CD14-positive monocyte (primary cell): ENCODE measurements around the gene MTA1. TPM values are rescaled to one million over a fixed set of nuclear protein-coding genes. Genes with fewer than 3 reads are reported as not detected.

Experiments used
- DNase-seq, 3 donors: peaks; one replicate each; pipeline ENCODE4 v3.0.0-alpha.2; 2011 to 2022
- H2AFZ ChIP-seq: 2 replicates; pipeline ENCODE4 v1.6.0; 2012; ENCODE audit warnings: mild to moderate bottlenecking, low read depth, low read length, inconsistent platforms; ENCODE audit not compliant: insufficient read depth, poor library complexity, severe bottlenecking
- H3K27ac ChIP-seq, 2 donors: 1 replicate in 1 of 2; 2 replicates in 1 of 2; pipeline ENCODE4 v1.5.1; 2012 to 2013; ENCODE audit warnings: low read length in 2 of 2, control low read depth in 1 of 2, inconsistent platforms in 1 of 2, low read depth in 1 of 2, mild to moderate bottlenecking in 1 of 2
- H3K27me3 ChIP-seq, 2 donors: one replicate each; pipeline versions ENCODE4 v1.6.0 to v1.6.1; 2011 to 2013; ENCODE audit warnings: low read length in 2 of 2; ENCODE audit not compliant: control insufficient read depth in 2 of 2, insufficient read depth in 2 of 2
- H3K36me3 ChIP-seq, 2 donors: replicated peaks in 1 of 2; 1 replicate in 1 of 2; 2 replicates in 1 of 2; pipeline versions ENCODE4 v1.5.1 to v1.6.1; 2012 to 2013; ENCODE audit warnings: low read length in 2 of 2, control low read depth in 1 of 2, inconsistent platforms in 1 of 2, mild to moderate bottlenecking in 1 of 2; ENCODE audit not compliant: insufficient read depth in 2 of 2, control insufficient read depth in 1 of 2
- H3K4me1 ChIP-seq, 2 donors: 1 replicate in 1 of 2; 2 replicates in 1 of 2; pipeline versions ENCODE4 v1.5.1 to v1.6.1; 2012 to 2013; ENCODE audit warnings: low read length in 2 of 2, control low read depth in 1 of 2, inconsistent platforms in 1 of 2, mild to moderate bottlenecking in 1 of 2, moderate library complexity in 1 of 2; ENCODE audit not compliant: insufficient read depth in 2 of 2, control insufficient read depth in 1 of 2
- H3K4me2 ChIP-seq: replicated peaks from 2 replicates; pipeline ENCODE3; 2012; ENCODE audit warnings: low read length, moderate library complexity, mild to moderate bottlenecking; ENCODE audit not compliant: poor library complexity, severe bottlenecking; ENCODE audit errors: extremely low read depth
- H3K4me3 ChIP-seq, 3 experiments: fragments of 200-600 bp in 1 of 3; sonication (generic) in 1 of 3; replicated peaks in 1 of 3; 1 replicate in 2 of 3; 2 replicates in 1 of 3; pipeline ENCODE4 v1.5.1; 2011 to 2013; ENCODE audit warnings: low read length in 3 of 3, mild to moderate bottlenecking in 3 of 3, control low read depth in 2 of 3, low read depth in 2 of 3, inconsistent platforms in 1 of 3, moderate library complexity in 1 of 3
- H3K79me2 ChIP-seq: 2 replicates; pipeline ENCODE4 v1.6.0; 2012; ENCODE audit warnings: mild to moderate bottlenecking, control low read depth, inconsistent platforms, low read length, moderate library complexity; ENCODE audit not compliant: insufficient read depth
- H3K9ac ChIP-seq: 2 replicates; pipeline ENCODE4 v1.6.0; 2017; ENCODE audit warnings: low read length, mild to moderate bottlenecking; ENCODE audit not compliant: insufficient read depth, poor library complexity, severe bottlenecking
- H3K9me3 ChIP-seq, 2 donors: replicated peaks in 1 of 2; 1 replicate in 1 of 2; 2 replicates in 1 of 2; pipeline versions ENCODE4 v1.5.1 to v1.6.1; 2012 to 2013; ENCODE audit warnings: low read length in 2 of 2, control low read depth in 1 of 2; ENCODE audit not compliant: control insufficient read depth in 1 of 2, insufficient read depth in 1 of 2
- H4K20me1 ChIP-seq: 2 replicates; pipeline ENCODE4 v1.6.0; 2012; ENCODE audit warnings: mild to moderate bottlenecking, low read length, control low read depth, moderate library complexity; ENCODE audit not compliant: insufficient read depth
- H3K27ac Mint-ChIP-seq, 7 donors: one replicate each; pipeline ENCODE4 v1.8.0; 2020; ENCODE audit warnings: mild to moderate bottlenecking in 7 of 7, mixed read lengths in 7 of 7, moderate library complexity in 6 of 7, inconsistent platforms in 2 of 7
- H3K27me3 Mint-ChIP-seq, 3 donors: one replicate each; pipeline ENCODE4 v1.8.0; 2021 to 2022; ENCODE audit warnings: low read depth in 3 of 3, mild to moderate bottlenecking in 3 of 3, mixed read lengths in 3 of 3, moderate library complexity in 3 of 3, inconsistent platforms in 1 of 3
- H3K36me3 Mint-ChIP-seq, 2 donors: one replicate each; pipeline ENCODE4 v1.8.0; 2020; ENCODE audit warnings: mixed read lengths in 2 of 2, inconsistent platforms in 1 of 2, mild to moderate bottlenecking in 1 of 2
- H3K4me1 Mint-ChIP-seq: one replicate; pipeline ENCODE4 v1.8.0; 2020; ENCODE audit warnings: mild to moderate bottlenecking, mixed read lengths
- H3K4me3 Mint-ChIP-seq, 2 donors: one replicate each; pipeline ENCODE4 v1.8.0; 2020; ENCODE audit warnings: mild to moderate bottlenecking in 2 of 2, mixed read lengths in 2 of 2, moderate library complexity in 1 of 2
- H3K9me3 Mint-ChIP-seq, 7 donors: one replicate each; pipeline ENCODE4 v1.8.0; 2020 to 2022; ENCODE audit warnings: mixed read lengths in 7 of 7, mild to moderate bottlenecking in 6 of 7, moderate library complexity in 6 of 7, inconsistent platforms in 2 of 7
- WGBS: methylation state at CpG from one replicate; pipeline ENCODE4 v1.1.5; 2013; ENCODE audit warnings: missing lambda C conversion rate; ENCODE audit not compliant: insufficient coverage; 5-methylcytosine and 5-hydroxymethylcytosine counted together
- intact Hi-C, 2 donors: fragments of 100-400 bp; cut with micrococcal nuclease; formaldehyde crosslinking; loops; one replicate each; pipeline versions ENCODE4 v1.15.0 to v1.15.1; 2023
- polyA plus RNA-seq, 3 donors: library from polyadenylated mRNA; depleted of rRNA in 1 of 3; unstranded in 2 of 3; stranded (reverse) in 1 of 3; fragments of 300-500 nt in 2 of 3; fragments of >200 nt in 1 of 3; fragmentation: Illumina TruSeq in 2 of 3; gene quantifications; 1 replicate in 2 of 3; 2 replicates in 1 of 3; pipeline ENCODE4 v1.2.3, GENCODE V29; 2012 to 2021
- TF ChIP-seq, protein P1 (sequence below): fragments of 200-600 bp; IDR thresholded peaks from one replicate; pipeline ENCODE4 v1.8.0; 2022; ENCODE audit warnings: antibody characterized with exemption, mild to moderate bottlenecking

Gene MTA1
- polyA plus RNA-seq, 3 donors: 0.91 to 102 (median 2.0) TPM

DNA sequence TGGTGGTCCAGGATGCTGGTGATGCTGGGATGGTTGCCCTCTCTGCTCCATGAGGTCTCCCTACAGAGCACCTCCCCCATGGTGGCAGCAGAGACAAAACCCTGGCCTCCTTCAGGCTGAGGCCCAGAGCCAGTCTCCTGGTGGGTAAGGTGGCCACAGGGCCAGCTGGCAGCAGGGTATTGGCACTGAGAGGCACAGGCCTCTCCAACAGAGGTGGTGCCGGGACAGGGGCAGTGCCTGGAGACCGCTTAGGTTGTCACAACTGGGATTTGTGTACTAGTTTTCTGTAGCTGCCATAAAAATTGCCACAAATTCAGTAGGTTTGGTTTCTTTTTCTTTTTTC, 6.1 kb upstream of the MTA1 start:
- WGBS: 93% methylated on average over 2 of the region's 2 CpGs
- H3K9me3 Mint-ChIP-seq: peaks cover 0 to 5% (median 0%) of the 10 kb centered on the region in 7 donors
- DNase-seq: no peak
- no peaks in the 10 kb centered on the region for H3K36me3 ChIP-seq
- H3K4me1 Mint-ChIP-seq: peaks cover 36% of the 10 kb centered on the region
- intact Hi-C loops: no loop called here
- H3K9ac ChIP-seq: no peak overlapping the region
- no peak overlapping the region for H3K4me2 ChIP-seq
- H3K27ac Mint-ChIP-seq: no peak overlapping the region
- peaks cover 4 to 44% of the 10 kb centered on the region in 2 donors for H3K27me3 ChIP-seq
- H3K27ac ChIP-seq: no peak overlapping the region
- H3K4me3 ChIP-seq: no peak overlapping the region
- H3K36me3 Mint-ChIP-seq: peaks cover 0 to 6% of the 10 kb centered on the region in 2 donors
- H3K27me3 Mint-ChIP-seq: peaks cover 41 to 57% (median 50%) of the 10 kb centered on the region in 3 donors
- TF ChIP-seq, protein P1, sequence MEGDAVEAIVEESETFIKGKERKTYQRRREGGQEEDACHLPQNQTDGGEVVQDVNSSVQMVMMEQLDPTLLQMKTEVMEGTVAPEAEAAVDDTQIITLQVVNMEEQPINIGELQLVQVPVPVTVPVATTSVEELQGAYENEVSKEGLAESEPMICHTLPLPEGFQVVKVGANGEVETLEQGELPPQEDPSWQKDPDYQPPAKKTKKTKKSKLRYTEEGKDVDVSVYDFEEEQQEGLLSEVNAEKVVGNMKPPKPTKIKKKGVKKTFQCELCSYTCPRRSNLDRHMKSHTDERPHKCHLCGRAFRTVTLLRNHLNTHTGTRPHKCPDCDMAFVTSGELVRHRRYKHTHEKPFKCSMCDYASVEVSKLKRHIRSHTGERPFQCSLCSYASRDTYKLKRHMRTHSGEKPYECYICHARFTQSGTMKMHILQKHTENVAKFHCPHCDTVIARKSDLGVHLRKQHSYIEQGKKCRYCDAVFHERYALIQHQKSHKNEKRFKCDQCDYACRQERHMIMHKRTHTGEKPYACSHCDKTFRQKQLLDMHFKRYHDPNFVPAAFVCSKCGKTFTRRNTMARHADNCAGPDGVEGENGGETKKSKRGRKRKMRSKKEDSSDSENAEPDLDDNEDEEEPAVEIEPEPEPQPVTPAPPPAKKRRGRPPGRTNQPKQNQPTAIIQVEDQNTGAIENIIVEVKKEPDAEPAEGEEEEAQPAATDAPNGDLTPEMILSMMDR: no peak
- H3K9me3 ChIP-seq: no peaks in the 10 kb centered on the region
- no peak overlapping the region for H2AFZ ChIP-seq
- H3K4me1 ChIP-seq: peaks cover 39 to 50% of the 10 kb centered on the region in 2 donors
- no peaks in the 10 kb centered on the region for H3K79me2 ChIP-seq
- H4K20me1 ChIP-seq: no peaks in the 10 kb centered on the region
- peak overlapping the region in 1 of 2 donors; percentile 78 for H3K4me3 Mint-ChIP-seq

DNA sequence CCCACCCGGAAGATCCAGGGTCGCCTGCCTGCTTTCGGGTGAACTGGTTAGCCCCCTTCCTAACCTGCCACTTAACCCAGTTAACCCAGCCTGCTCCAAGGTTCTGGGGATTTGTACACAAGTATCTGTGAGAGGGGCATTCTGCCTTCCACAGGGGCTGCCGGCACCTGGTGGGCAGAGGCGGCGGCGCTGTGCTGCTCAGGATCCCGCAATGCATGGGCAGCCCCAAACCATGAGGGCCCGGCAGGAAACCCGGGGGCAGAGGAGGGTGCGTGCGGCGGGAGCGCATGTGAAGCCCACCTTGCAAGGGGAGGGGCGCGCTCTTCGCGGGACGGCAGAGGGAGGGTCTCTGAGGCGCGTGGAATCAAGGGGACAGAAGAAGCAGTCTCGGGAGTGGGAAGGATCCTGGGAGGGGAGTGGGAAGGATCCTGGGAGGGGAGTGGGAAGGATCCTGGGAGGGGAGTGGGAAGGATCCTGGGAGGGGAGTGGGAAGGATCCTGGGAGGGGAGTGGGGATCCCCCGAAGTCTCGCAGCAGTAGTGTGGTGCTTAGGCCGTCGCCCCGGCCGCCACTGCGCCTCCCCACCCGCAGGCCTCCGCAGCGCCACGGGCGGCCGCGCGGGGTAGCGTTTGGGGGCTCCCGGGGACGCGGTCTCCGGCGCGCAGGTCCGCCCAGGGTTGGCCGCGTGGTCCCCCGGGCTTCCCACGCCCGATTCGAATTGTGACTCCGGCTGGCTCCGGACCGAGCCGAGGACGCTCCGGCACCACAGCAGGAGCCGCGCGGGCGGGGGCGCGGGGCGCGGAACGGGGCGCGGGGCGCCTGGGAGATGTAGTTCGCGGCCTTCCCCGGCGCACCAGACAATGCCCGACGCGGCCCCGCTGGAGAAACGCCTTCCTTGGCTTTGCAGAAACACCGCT, 4.9 kb upstream of the MTA1 start:
- intact Hi-C loops: loop anchor here in 1 of 2 donors (5.0 kb wide), 1 partner anchor 42 kb away; no protein-coding TSS in a partner anchor
- peaks cover 4 to 46% of the 10 kb centered on the region in 2 donors for H3K27me3 ChIP-seq
- peak overlapping the region; percentile 61 for H3K9ac ChIP-seq
- no peaks in the 10 kb centered on the region for H3K9me3 ChIP-seq
- H3K27ac ChIP-seq: no peak overlapping the region
- peak; percentile 34 to 57 (median 41) for DNase-seq
- peak overlapping the region in 3 of 7 donors; percentile 18 to 57 (median 33) for H3K27ac Mint-ChIP-seq
- no peaks in the 10 kb centered on the region for H4K20me1 ChIP-seq
- H2AFZ ChIP-seq: peak overlapping the region; percentile 83
- peaks cover 0 to 6% of the 10 kb centered on the region in 2 donors for H3K36me3 Mint-ChIP-seq
- WGBS: under 1% methylated on average over 74 of the region's 79 CpGs
- H3K4me1 ChIP-seq: peaks cover 33 to 46% of the 10 kb centered on the region in 2 donors
- no peaks in the 10 kb centered on the region for H3K79me2 ChIP-seq
- TF ChIP-seq, protein P1: peak; percentile 98
- peaks cover 32% of the 10 kb centered on the region for H3K4me1 Mint-ChIP-seq
- H3K4me3 ChIP-seq: peak overlapping the region; percentile 7 to 75 (median 25)
- H3K4me3 Mint-ChIP-seq: peak overlapping the region; percentile 49 to 79
- H3K4me2 ChIP-seq: peak overlapping the region; percentile 75
- H3K27me3 Mint-ChIP-seq: peaks cover 41 to 56% (median 56%) of the 10 kb centered on the region in 3 donors
- H3K9me3 Mint-ChIP-seq: peaks cover 0 to 5% (median 0%) of the 10 kb centered on the region in 7 donors
- H3K36me3 ChIP-seq: no peaks in the 10 kb centered on the region
